HEK293 (cell line): Measurements from ENCODE around the gene BRF1.

Experiments
- CTCF ChIA-PET: fragments of 350-600 bp; formaldehyde crosslinking; extraction: SDS; loops from one replicate; lab custom pipeline; 2021; ENCODE audit warnings: antibody characterized with exemption; lab: Yijun Ruan, JAX
- POLR2A ChIA-PET: fragments of 300-600 bp; formaldehyde crosslinking; extraction: SDS; loops from one replicate; lab custom pipeline; 2020; ENCODE audit warnings: antibody characterized with exemption, inconsistent platforms; lab: Yijun Ruan, JAX
- H3K27ac ChIP-seq: fragments of 200-500 bp; sonication (Bioruptor generic); 2 replicates; pipeline ENCODE4 v1.5.1; 2014; ENCODE audit warnings: low read depth, low read length, control low read depth, inconsistent platforms; ENCODE audit errors: extremely low read depth
- H3K36me3 ChIP-seq, 2 experiments: fragments of 200-500 bp in 1 of 2; sonication (Bioruptor generic) in 1 of 2; 1 replicate in 1 of 2; 2 replicates in 1 of 2; pipeline ENCODE4 v1.5.1; 2014 to 2017; ENCODE audit warnings: inconsistent platforms in 2 of 2, low read length in 2 of 2; ENCODE audit not compliant: control insufficient read depth in 2 of 2, insufficient read depth in 1 of 2
- H3K4me1 ChIP-seq: fragments of 200-500 bp; sonication (Bioruptor generic); 2 replicates; pipeline ENCODE4 v1.5.1; 2014; ENCODE audit warnings: mild to moderate bottlenecking, low read length, inconsistent platforms; ENCODE audit not compliant: control insufficient read depth, insufficient read depth
- H3K4me3 ChIP-seq: 2 replicates; pipeline ENCODE4 v1.5.1; 2011; ENCODE audit warnings: low read depth, mild to moderate bottlenecking, control low read depth, low read length, moderate library complexity
- H3K9me3 ChIP-seq: fragments of 200-500 bp; sonication (Bioruptor generic); 2 replicates; pipeline ENCODE4 v1.5.1; 2014; ENCODE audit warnings: low read depth, low read length, inconsistent platforms; ENCODE audit not compliant: control insufficient read depth, insufficient read depth
- GLIS1 ChIP-seq: fragments of 450-650 bp; formaldehyde crosslinking; IDR thresholded peaks from 2 replicates; pipeline ENCODE4 v1.5.1; 2016; ENCODE audit warnings: missing biosample characterization, missing genetic modification characterization
- OSR2 ChIP-seq: fragments of 450-650 bp; formaldehyde crosslinking; IDR thresholded peaks from 2 replicates; pipeline ENCODE4 v1.5.1; 2016; ENCODE audit warnings: missing biosample characterization, missing genetic modification characterization
- PBX3 ChIP-seq: sonication (generic); formaldehyde crosslinking; IDR thresholded peaks from 2 replicates; pipeline ENCODE4 v1.8.1; 2022; ENCODE audit warnings: mild to moderate bottlenecking, moderate library complexity, missing genetic modification reagents
- SETDB1 ChIP-seq: IDR thresholded peaks from one replicate; pipeline ENCODE4 v1.6.1; 2017; ENCODE audit warnings: mild to moderate bottlenecking, low read length, moderate library complexity, mixed read lengths; ENCODE audit not compliant: insufficient read length
- TRIM28 ChIP-seq: IDR thresholded peaks from 2 replicates; pipeline ENCODE4 v1.6.1; 2011; ENCODE audit warnings: low read length, control low read depth, borderline replicate concordance
- ZBTB10 ChIP-seq: fragments of 450-650 bp; formaldehyde crosslinking; IDR thresholded peaks from 2 replicates; pipeline ENCODE4 v1.5.1; 2016; ENCODE audit warnings: missing biosample characterization, missing genetic modification characterization
- ZNF121 ChIP-seq: fragments of 450-650 bp; formaldehyde crosslinking; IDR thresholded peaks from 2 replicates; pipeline ENCODE4 v1.5.1; 2016; ENCODE audit warnings: missing biosample characterization, missing genetic modification characterization
- ZNF140 ChIP-seq: fragments of 450-650 bp; formaldehyde crosslinking; IDR thresholded peaks from 2 replicates; pipeline ENCODE4 v1.5.1; 2016; ENCODE audit warnings: missing biosample characterization, missing genetic modification characterization
- ZNF157 ChIP-seq: fragments of 450-650 bp; formaldehyde crosslinking; IDR thresholded peaks from 2 replicates; pipeline ENCODE4 v1.5.1; 2016; ENCODE audit warnings: missing biosample characterization, missing genetic modification characterization
- ZNF624 ChIP-seq: fragments of 450-650 bp; formaldehyde crosslinking; IDR thresholded peaks from 2 replicates; pipeline ENCODE4 v1.5.1; 2017; ENCODE audit warnings: missing biosample characterization, missing genetic modification characterization
- ZNF704 ChIP-seq: fragments of 450-650 bp; formaldehyde crosslinking; IDR thresholded peaks from 2 replicates; pipeline ENCODE4 v1.5.1; 2016; ENCODE audit warnings: missing biosample characterization, missing genetic modification characterization
- ZNF843 ChIP-seq: fragments of 450-650 bp; formaldehyde crosslinking; IDR thresholded peaks from 2 replicates; pipeline ENCODE4 v1.5.1; 2016; ENCODE audit warnings: missing biosample characterization, missing genetic modification characterization
- TF ChIP-seq, protein P1 (sequence below): fragments of 450-650 bp; IDR thresholded peaks from 2 replicates; pipeline ENCODE4 v1.5.1; 2018; ENCODE audit warnings: missing biosample characterization, mild to moderate bottlenecking, missing genetic modification characterization
- TF ChIP-seq, protein P2 (sequence below): fragments of 450-650 bp; formaldehyde crosslinking; IDR thresholded peaks from 2 replicates; pipeline ENCODE4 v1.5.1; 2016; ENCODE audit warnings: missing biosample characterization, missing genetic modification characterization

The BRF1 gene

DNA sequence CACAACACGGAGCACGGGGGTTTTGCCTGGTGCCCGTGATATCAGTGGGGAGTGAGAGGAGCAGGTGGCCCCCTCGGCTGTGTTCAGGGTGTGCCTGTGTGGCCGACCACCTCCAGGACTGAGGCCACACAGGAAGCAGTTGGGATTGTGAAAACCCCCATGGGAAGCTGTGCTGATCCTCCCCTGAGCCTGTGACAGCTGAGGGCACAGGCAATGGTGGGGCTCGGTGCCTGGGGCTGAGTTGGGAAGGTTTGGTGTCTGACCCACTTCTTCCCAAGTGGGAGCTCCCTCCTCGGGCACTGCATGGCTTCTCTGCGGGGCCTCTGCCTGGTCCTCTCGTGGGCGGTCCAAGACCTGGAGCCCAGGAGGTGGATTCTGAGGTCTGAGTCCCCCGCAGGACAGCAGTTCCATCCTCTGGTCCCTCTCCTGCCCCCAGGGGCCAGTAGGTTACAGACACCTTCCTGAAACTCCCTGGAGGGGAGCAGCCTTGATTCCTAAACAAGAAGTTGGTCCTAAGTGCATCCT is 31.6 kb upstream of the BRF1 start:
- ChIA-PET CTCF (no interaction called here), POLR2A (no interaction called here)
- Histone ChIP-seq H3K4me3 (no peak overlapping the region), H3K9me3 (no peaks in the 10 kb centered on the region), H3K27ac (no peak overlapping the region), H3K36me3 (peaks cover 0 to 3% of the 10 kb centered on the region in 2 experiments; a peak in 1 of 3 replicates), H3K4me1 (peaks cover 3% of the 10 kb centered on the region; the same call in 1 of the 2 replicates)
- TF ChIP-seq OSR2 (no peak), ZNF843 (tag by site-specific recombination) (no peak), GLIS1 (peak; percentile 94)

- Histone ChIP-seq H3K4me1 (peaks cover 6% of the 10 kb centered on the region; the same call in 1 of the 2 replicates), H3K27ac (no peak overlapping the region), H3K4me3 (no peak overlapping the region), H3K36me3 (peaks cover 0 to under 1% of the 10 kb centered on the region in 2 experiments; a peak in 1 of 3 replicates), H3K9me3 (no peaks in the 10 kb centered on the region)
- CTCF ChIA-PET: interaction anchor here (0.6 to 1.8 kb wide), 4 partner anchors 20 to 1104 kb away, joined by 3 to 8 read pairs (median 4); no protein-coding TSS in a partner anchor
- TF ChIP-seq TRIM28 (peak; percentile 75; the same call in 1 of the 2 replicates), ZBTB10 (tag by site-specific recombination) (no peak), ZNF704 (tag by site-specific recombination) (no peak), SETDB1 (peak; percentile 72), ZNF140 (no peak), ZNF624 (tag by site-specific recombination) (peak; percentile 97), ZNF121 (tag by site-specific recombination) (no peak), PBX3 (CRISPR knock-in tag) (no peak), ZNF157 (tag by site-specific recombination) (no peak)
- TF ChIP-seq, protein P1, sequence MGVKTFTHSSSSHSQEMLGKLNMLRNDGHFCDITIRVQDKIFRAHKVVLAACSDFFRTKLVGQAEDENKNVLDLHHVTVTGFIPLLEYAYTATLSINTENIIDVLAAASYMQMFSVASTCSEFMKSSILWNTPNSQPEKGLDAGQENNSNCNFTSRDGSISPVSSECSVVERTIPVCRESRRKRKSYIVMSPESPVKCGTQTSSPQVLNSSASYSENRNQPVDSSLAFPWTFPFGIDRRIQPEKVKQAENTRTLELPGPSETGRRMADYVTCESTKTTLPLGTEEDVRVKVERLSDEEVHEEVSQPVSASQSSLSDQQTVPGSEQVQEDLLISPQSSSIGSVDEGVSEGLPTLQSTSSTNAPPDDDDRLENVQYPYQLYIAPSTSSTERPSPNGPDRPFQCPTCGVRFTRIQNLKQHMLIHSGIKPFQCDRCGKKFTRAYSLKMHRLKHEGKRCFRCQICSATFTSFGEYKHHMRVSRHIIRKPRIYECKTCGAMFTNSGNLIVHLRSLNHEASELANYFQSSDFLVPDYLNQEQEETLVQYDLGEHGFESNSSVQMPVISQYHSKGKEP (tag by site-specific recombination): no peak
- TF ChIP-seq, protein P2, sequence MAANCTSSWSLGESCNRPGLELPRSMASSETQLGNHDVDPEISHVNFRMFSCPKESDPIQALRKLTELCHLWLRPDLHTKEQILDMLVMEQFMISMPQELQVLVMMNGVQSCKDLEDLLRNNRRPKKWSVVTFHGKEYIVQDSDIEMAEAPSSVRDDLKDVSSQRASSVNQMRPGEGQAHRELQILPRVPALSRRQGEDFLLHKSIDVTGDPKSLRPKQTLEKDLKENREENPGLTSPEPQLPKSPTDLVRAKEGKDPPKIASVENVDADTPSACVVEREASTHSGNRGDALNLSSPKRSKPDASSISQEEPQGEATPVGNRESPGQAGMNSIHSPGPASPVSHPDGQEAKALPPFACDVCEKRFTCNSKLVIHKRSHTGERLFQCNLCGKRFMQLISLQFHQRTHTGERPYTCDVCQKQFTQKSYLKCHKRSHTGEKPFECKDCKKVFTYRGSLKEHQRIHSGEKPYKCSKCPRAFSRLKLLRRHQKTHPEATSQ (tag by site-specific recombination): no peak
- POLR2A ChIA-PET: interaction anchor here (1.0 kb wide), 1 partner anchor 83 kb away, joined by 3 read pairs; the partner anchor contains the start of gene BTBD6
Observed at GRCh38 chr14:105331575-105332349, 31.0 kb upstream of the BRF1 start.
